Gastrocnemius medialis (tissue), 4 donors: ENCODE results near the gene VARS1. TPM values are rescaled to one million over a fixed set of nuclear protein-coding genes. Genes with fewer than 3 reads are reported as not detected.
"Not testable (repeated sequence)": the region's sequence is repeated elsewhere in the genome, so short reads cannot be mapped to it uniquely, and the experiment has no call there.

Experiments used
- ATAC-seq, 2 donors: fragments of 150-250 bp; one replicate each; pipeline ENCODE4 v1.9.1; 2016
- DNase-seq, 2 donors: peaks; one replicate each; pipeline ENCODE4 v3.0.0-alpha.2; 2019
- H3K27ac ChIP-seq, 4 donors: fragments of 200-600 bp; sonication (generic); 1 replicate in 1 of 4; 2 replicates in 3 of 4; pipeline ENCODE4 v1.5.1; 2016 to 2018; ENCODE audit warnings: mild to moderate bottlenecking in 2 of 4, moderate library complexity in 1 of 4
- H3K27me3 ChIP-seq, 3 donors: fragments of 200-600 bp; sonication (generic) in 2 of 3; 1 replicate in 1 of 3; 2 replicates in 2 of 3; pipeline versions ENCODE4 v1.5.1 to v1.6.0; 2016 to 2019; ENCODE audit warnings: mild to moderate bottlenecking in 1 of 3, moderate library complexity in 1 of 3
- H3K36me3 ChIP-seq, 2 donors: fragments of 200-600 bp; sonication (generic) in 1 of 2; one replicate each; pipeline ENCODE4 v1.5.1; 2017 to 2018
- H3K4me1 ChIP-seq, 2 donors: fragments of 200-600 bp; sonication (generic) in 1 of 2; one replicate each; pipeline ENCODE4 v1.5.1; 2016 to 2017; ENCODE audit warnings: mild to moderate bottlenecking in 2 of 2
- H3K4me3 ChIP-seq, 4 donors: fragments of 200-600 bp; sonication (generic) in 3 of 4; 1 replicate in 1 of 4; 2 replicates in 3 of 4; pipeline ENCODE4 v1.5.1; 2016 to 2019; ENCODE audit warnings: mild to moderate bottlenecking in 2 of 4
- H3K9me3 ChIP-seq, 3 donors: fragments of 200-600 bp; sonication (generic) in 2 of 3; 1 replicate in 1 of 3; 2 replicates in 2 of 3; pipeline ENCODE4 v1.5.1; 2016 to 2019
- POLR2A ChIP-seq, 2 donors: fragments of 450-650 bp; IDR thresholded peaks; one replicate each; pipeline ENCODE4 v1.6.1; 2017; ENCODE audit warnings: antibody characterized with exemption in 2 of 2, mild to moderate bottlenecking in 2 of 2, moderate library complexity in 2 of 2
- in situ Hi-C, 4 donors: fragments of 200-750 bp; cut with MboI; loops; one replicate each; pipeline versions ENCODE4 v1.15.0 to v1.8.0; 2017; ENCODE audit warnings: low sequenced_read_pairs in 4 of 4
- intact Hi-C: fragments of 100-400 bp; cut with DNase I; formaldehyde crosslinking; loops from one replicate; pipeline ENCODE4 v1.15.1; 2023; ENCODE audit warnings: low total_unique reads
- total RNA-seq, 4 donors: library from RNA; depleted of rRNA; stranded (reverse); fragments of >200 nt; gene quantifications; one replicate each; pipeline versions ENCODE4 v1.1.0 to v1.2.3, GENCODE V29; 2016
- TF ChIP-seq, protein P1 (sequence below), 5 experiments: fragments of 450-650 bp in 3 of 5; fragments of 200-600 bp in 2 of 5; sonication (generic) in 2 of 5; IDR thresholded peaks in 4 of 5; conservative IDR thresholded peaks in 1 of 5; 1 replicate in 4 of 5; 2 replicates in 1 of 5; pipeline ENCODE4 v1.5.1; 2016 to 2019; ENCODE audit warnings: antibody characterized with exemption in 5 of 5, mild to moderate bottlenecking in 3 of 5, moderate library complexity in 3 of 5

The VARS1 gene
- total RNA-seq, 4 donors from 2014 or later = 39.2 to 102 (median 67.4) TPM

DNA sequence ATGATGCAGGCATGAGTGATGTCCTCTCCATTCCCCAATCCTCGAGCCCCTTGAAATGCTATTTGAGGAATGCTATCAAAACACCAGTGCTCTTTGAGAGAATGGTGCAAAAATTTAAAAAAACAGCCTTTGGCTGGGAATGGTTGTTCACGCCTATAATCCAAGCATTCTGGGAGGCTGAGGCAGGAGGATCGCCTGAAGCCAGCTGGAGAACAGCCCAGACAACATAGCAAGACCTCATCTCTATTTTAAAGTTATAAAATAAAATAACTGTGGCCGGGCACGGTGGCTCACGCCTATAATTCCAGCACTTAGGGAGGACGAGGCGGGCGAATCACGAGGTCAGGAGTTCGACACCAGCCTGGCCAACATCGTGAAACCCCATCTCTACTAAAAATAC lies 4.2 kb upstream of the VARS1 start:
- Histone ChIP-seq H3K9me3 (no peaks in the 10 kb centered on the region), H3K4me1 (peaks cover 14 to 15% of the 10 kb centered on the region in 2 donors), H3K36me3 (peaks cover 0 to 14% of the 10 kb centered on the region in 2 donors), H3K27ac (no peak overlapping the region), H3K27me3 (no peaks in the 10 kb centered on the region), H3K4me3 (no peak overlapping the region)
- no peak for TF ChIP-seq POLR2A (IDR thresholded peaks at IDR 0.05)
- DNase-seq (no peak), ATAC-seq (no peak)
- intact Hi-C loops = no loop called here
- in situ Hi-C loops = loop anchor here in 1 of 4 donors (25.0 kb wide), 1 partner anchor 388 kb away; the partner anchor contains the start of genes AGER, AGPAT1, GPSM3 and PBX2

DNA sequence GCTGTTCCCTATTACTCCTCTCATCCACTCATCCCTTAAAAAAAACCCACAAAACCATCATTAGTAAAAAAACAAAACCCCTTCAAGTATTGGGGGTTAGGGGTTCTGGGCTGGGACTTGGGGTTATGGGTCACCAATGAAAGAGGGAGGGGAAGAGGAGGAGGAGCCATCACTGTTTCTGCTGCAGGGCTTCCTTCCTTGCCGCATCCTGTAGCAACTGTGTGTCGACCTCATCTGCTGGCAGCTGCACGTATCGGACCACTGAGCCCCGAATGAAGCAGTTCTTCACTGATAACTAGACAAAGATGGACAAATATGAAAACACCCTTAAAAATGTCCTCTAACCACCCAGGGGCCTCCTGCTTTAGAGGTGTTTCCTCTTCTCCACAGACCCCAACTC lies 2.0 kb upstream of the VARS1 start:
- no peaks in the 10 kb centered on the region for H3K9me3 ChIP-seq
- in situ Hi-C loops (no loop called here), intact Hi-C loops (no loop called here)
- no peaks in the 10 kb centered on the region for H3K27me3 ChIP-seq
- ATAC-seq = no peak
- DNase-seq = no peak
- no peak overlapping the region for H3K4me3 ChIP-seq
- H3K27ac ChIP-seq = peak overlapping the region; percentile 85 to 97 (median 93)
- peaks cover 0 to 17% of the 10 kb centered on the region in 2 donors for H3K36me3 ChIP-seq
- H3K4me1 ChIP-seq = peaks cover 24 to 26% of the 10 kb centered on the region in 2 donors
- no peak for TF ChIP-seq POLR2A (IDR thresholded peaks at IDR 0.05)
- TF ChIP-seq, protein P1, sequence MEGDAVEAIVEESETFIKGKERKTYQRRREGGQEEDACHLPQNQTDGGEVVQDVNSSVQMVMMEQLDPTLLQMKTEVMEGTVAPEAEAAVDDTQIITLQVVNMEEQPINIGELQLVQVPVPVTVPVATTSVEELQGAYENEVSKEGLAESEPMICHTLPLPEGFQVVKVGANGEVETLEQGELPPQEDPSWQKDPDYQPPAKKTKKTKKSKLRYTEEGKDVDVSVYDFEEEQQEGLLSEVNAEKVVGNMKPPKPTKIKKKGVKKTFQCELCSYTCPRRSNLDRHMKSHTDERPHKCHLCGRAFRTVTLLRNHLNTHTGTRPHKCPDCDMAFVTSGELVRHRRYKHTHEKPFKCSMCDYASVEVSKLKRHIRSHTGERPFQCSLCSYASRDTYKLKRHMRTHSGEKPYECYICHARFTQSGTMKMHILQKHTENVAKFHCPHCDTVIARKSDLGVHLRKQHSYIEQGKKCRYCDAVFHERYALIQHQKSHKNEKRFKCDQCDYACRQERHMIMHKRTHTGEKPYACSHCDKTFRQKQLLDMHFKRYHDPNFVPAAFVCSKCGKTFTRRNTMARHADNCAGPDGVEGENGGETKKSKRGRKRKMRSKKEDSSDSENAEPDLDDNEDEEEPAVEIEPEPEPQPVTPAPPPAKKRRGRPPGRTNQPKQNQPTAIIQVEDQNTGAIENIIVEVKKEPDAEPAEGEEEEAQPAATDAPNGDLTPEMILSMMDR (IDR thresholded peaks at IDR 0.05 in 4 of 5, conservative IDR thresholded peaks at IDR 0.05 in 1 of 5) = no peak

DNA sequence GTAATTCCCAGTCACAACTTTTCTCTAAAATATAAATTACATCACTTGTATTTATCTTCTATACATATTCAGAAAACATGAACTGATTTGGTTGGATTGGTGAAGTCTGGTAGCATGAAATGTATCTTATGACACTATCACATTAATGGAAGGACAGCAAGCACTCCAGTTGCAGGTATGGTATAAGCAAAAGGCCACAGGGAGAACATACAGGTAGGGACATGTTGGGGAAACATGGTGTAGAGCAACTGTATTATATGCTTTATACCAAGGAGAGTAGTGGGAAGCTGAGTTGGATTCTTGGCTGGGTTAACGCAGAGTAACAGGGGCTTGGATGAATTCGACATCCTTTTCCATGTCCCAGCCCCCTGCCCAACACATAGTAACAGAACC lies 1.4 kb upstream of the VARS1 start:
- intact Hi-C loops (loop anchor here (1.0 kb wide), 1 partner anchor 9 kb away; the partner anchor contains the start of gene LSM2), in situ Hi-C loops (no loop called here)
- H3K9me3 ChIP-seq = no peaks in the 10 kb centered on the region
- peak overlapping the region; percentile 85 to 97 (median 93) for H3K27ac ChIP-seq
- TF ChIP-seq, protein P1 (IDR thresholded peaks at IDR 0.05 in 4 of 5, conservative IDR thresholded peaks at IDR 0.05 in 1 of 5) = no peak
- no peak for TF ChIP-seq POLR2A (IDR thresholded peaks at IDR 0.05)
- no peak for DNase-seq
- no peaks in the 10 kb centered on the region for H3K27me3 ChIP-seq
- H3K4me1 ChIP-seq = peaks cover 24 to 26% of the 10 kb centered on the region in 2 donors
- no peak for ATAC-seq
- peaks cover 0 to 16% of the 10 kb centered on the region in 2 donors for H3K36me3 ChIP-seq
- no peak overlapping the region for H3K4me3 ChIP-seq

DNA sequence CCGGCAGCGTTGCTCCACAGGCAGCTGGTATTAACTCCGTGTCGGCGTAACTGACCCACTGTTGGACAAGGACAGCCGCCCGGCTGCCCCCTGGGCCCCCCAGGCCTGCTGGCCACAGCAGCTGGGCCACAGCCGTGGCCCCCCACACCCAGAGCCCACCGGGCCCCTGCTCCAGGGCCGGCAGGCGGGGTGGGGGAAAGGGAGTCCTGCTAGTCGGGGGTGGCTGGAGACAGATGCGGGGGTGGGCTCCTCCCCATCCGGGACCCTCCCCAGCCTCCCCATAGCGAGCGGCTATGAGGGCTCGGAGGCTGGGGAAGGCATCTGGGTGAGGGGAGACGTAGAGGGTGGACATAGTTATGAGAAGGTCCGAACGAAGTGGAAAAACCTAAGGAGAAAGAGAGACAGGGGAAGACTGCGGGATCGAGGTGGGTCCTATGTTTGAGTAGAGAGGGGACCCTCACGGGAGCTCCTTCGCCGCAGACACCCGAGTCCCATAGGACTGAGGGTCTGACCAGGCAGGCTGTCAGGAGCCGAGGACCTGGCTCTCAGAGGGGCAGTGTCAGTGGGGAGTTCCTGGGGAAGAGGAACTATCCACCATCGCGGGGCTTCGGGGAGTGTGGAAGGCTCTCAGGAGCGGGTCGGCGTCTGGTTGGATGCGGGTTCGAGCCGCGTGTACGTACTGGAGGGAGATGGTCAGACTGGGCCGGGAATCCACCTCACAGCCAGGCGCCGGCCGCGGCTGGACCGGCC lies 511 bp downstream of the VARS1 start:
- Histone ChIP-seq H3K27me3 (no peaks in the 10 kb centered on the region), H3K4me3 (peak overlapping the region; percentile 64 to 99 (median 82)), H3K27ac (peak overlapping the region; percentile 85 to 97 (median 93)), H3K9me3 (no peaks in the 10 kb centered on the region), H3K36me3 (peaks cover 0 to 23% of the 10 kb centered on the region in 2 donors), H3K4me1 (peaks cover 24 to 26% of the 10 kb centered on the region in 2 donors)
- peak; percentile 40 to 42 for ATAC-seq
- no peak for DNase-seq
- in situ Hi-C loops = no loop called here
- intact Hi-C loops = loop anchor here (1.0 to 2.0 kb wide), 3 partner anchors 35 to 68 kb away; partner anchors contain the start of genes MSH5 and NEU1
- TF ChIP-seq, protein P1 (IDR thresholded peaks at IDR 0.05 in 4 of 5, conservative IDR thresholded peaks at IDR 0.05 in 1 of 5) = no peak
- TF ChIP-seq POLR2A (IDR thresholded peaks at IDR 0.05) = no peak

DNA sequence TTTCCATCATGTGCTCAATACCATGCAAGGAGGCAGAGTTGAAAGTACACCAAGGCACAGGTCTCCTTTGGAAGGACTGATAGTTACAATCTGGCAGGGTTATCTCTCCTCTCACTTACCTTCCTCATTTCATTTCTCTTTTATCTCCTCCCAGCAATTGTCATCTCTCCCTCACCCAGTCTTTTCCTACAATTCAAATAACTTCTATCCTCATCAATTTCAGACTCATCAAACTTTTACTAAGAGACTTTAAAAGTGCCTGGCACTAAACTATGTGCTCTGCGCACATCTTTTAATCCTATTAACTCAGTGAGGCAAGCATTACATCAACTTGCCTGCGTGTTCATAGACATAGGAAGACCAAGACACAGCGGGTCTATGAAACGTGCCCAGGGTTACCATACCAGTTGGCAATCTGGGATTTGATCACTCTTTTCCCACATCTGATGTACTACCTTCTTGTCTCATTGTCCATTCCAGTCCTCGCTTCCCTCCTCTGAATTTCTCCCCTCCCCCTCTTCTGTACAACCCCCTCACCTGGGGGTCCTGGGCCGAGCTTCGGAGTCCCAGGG lies 1.2 kb downstream of the VARS1 start:
- DNase-seq (no peak), ATAC-seq (no peak)
- Histone ChIP-seq H3K4me3 (peak overlapping the region; percentile 64 to 99 (median 82)), H3K27ac (peak overlapping the region; percentile 85 to 97 (median 93)), H3K4me1 (peaks cover 24 to 26% of the 10 kb centered on the region in 2 donors), H3K36me3 (peaks cover 0 to 23% of the 10 kb centered on the region in 2 donors), H3K27me3 (no peaks in the 10 kb centered on the region), H3K9me3 (no peaks in the 10 kb centered on the region)
- in situ Hi-C loops = no loop called here
- TF ChIP-seq, protein P1 (IDR thresholded peaks at IDR 0.05 in 4 of 5, conservative IDR thresholded peaks at IDR 0.05 in 1 of 5) = no peak
- no peak for TF ChIP-seq POLR2A (IDR thresholded peaks at IDR 0.05)
- intact Hi-C loops = loop anchor here (2.0 kb wide), 2 partner anchors 54 to 68 kb away; partner anchors contain the start of genes MSH5 and NEU1

DNA sequence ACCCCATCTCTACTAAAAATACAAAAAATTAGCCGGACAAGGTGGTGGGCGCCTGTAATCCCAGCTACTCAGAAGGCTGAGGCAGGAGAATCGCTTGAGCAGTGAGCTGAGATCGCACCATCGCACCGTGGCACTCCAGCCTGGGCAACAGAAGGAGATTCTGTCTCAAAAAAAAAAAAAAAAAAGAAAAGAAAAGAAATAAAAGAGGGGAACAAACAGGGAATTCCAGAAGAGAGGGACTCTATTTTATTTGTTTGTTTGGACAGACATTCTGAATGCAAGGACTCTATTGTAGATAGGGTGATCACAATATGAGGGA lies 1.7 kb downstream of the VARS1 start:
- ATAC-seq, H3K27me3 ChIP-seq, in situ Hi-C loops, H3K9me3 ChIP-seq, DNase-seq, H3K4me3 ChIP-seq: not testable (repeated sequence)
- intact Hi-C loops = loop anchor here (2.0 kb wide), 2 partner anchors 53 to 69 kb away; partner anchors contain the start of genes MSH5 and NEU1
- Histone ChIP-seq H3K4me1 (peaks cover 20 to 21% of the 10 kb centered on the region in 2 donors), H3K36me3 (peaks cover 0 to 23% of the 10 kb centered on the region in 2 donors), H3K27ac (peak overlapping the region in 2 of 4 donors; percentile 85 to 97)
